ENCODE results near the gene MRPL38. TPM values are rescaled to one million over a fixed set of nuclear protein-coding genes. Genes with fewer than 3 reads are reported as not detected.

Gene MRPL38
- 67.8 TPM for total RNA-seq

DNA sequence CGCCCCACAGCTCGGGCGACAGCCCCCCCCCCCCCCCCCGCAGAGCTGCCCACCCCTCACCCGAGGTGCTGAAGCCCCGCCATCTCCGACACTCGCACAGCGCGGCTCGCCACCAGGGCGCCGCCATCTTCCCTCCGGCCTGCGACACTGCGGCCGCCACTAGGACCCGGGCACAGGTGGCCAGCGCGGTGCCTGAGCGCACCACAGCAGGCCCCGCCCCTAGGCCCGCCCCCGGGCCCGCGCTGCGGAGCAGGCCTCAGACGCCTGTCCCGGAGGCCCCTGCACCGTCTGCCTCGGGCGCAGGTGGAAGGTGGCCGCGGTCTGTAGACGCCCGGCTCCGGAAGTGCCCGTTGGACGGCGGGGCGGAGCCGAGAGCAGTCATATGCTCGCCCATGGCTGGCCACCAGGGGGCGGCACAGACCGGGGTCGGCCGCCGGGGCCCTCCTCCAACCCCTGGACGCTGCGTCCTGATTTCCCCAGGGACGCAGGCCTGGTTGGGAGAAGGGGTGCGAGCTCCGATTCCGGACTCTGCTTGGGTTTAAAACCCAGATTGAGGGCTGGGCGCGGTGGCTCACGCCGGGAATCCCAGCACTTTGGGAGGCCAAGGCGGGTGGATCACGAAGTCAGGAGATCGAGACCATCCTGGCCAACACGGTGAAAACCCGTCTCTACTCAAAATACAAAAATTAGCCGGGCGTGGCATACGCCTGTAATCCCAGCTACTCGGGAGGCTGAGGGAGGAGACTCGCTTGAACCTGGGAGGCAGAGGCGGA lies at the start of gene MRPL38:
Gene MRPL38, minus strand, starts transcription at position 136 of the 773 bp plus-strand sequence. Its CDS starts 9 bp downstream, at position 127.
- peak within 1 kb of the TSS; percentile 68 to 93 for H3K4me3 ChIP-seq
- no peak for DNase-seq (ENCODE audit: extremely low spot score in 2 of 2)
- no peaks in the 10 kb centered on the region for H3K9me3 ChIP-seq
- H3K4me1 ChIP-seq: peaks cover 36% of the 10 kb centered on the region
- TF ChIP-seq POLR2AphosphoS5 (IDR thresholded peaks at IDR 0.05; ENCODE audit: insufficient read depth in 1 of 2, low read depth in 1 of 2): peak; percentile 67 to 84
- TF ChIP-seq CTCF (IDR thresholded peaks at IDR 0.05): peak; percentile 99 to 100 (median 100)
- peak in 1 of 2 donors; percentile 54 for TF ChIP-seq POLR2A (IDR thresholded peaks at IDR 0.05)
- H3K27me3 ChIP-seq: no peaks in the 10 kb centered on the region
- H3K27ac ChIP-seq: peak within 1 kb of the TSS; percentile 98
- H3K36me3 ChIP-seq: peaks cover 0 to 22% of the 10 kb centered on the region in 2 donors
- intact Hi-C loops (cut with DNase I): no loop called here

GRCh38 chr17:75950855-75951554 lies 46.3 kb upstream of the MRPL38 start:
- peaks cover 2 to 94% of the 10 kb centered on the region in 2 donors for H3K36me3 ChIP-seq
- TF ChIP-seq CTCF (IDR thresholded peaks at IDR 0.05) (no peak), POLR2AphosphoS5 (IDR thresholded peaks at IDR 0.05; ENCODE audit: insufficient read depth in 1 of 2, low read depth in 1 of 2) (no peak), POLR2A (IDR thresholded peaks at IDR 0.05) (no peak)
- no peak overlapping the region for H3K27ac ChIP-seq
- no peaks in the 10 kb centered on the region for H3K27me3 ChIP-seq
- H3K4me1 ChIP-seq: no peaks in the 10 kb centered on the region
- intact Hi-C loops (cut with DNase I): no loop called here
- no peak overlapping the region for H3K4me3 ChIP-seq
- DNase-seq (ENCODE audit: extremely low spot score in 2 of 2): no peak
- no peaks in the 10 kb centered on the region for H3K9me3 ChIP-seq

DNA sequence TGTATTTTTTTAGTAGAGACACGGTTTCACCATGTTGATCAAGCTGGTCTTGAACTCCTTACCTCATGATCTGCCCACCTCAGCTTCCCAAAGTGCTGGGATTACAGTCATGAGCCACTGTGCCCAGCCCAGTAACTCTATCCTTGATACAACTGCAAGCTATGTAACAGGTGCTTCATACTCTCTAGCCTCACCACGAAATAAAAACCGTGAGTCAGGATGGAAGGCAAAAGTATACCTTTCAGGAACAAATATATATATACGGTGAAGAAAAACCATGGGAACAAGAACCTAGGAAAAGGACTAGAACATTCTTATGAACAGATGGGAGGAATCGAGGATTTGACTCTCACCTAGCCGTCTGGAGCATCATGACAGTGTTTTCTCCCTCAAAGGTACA lies 45.7 kb upstream of the MRPL38 start:
- no peak overlapping the region for H3K4me3 ChIP-seq
- H3K27me3 ChIP-seq: no peaks in the 10 kb centered on the region
- TF ChIP-seq POLR2AphosphoS5 (IDR thresholded peaks at IDR 0.05; ENCODE audit: insufficient read depth in 1 of 2, low read depth in 1 of 2) (no peak), CTCF (IDR thresholded peaks at IDR 0.05) (no peak), POLR2A (IDR thresholded peaks at IDR 0.05) (no peak)
- intact Hi-C loops (cut with DNase I): no loop called here
- no peak overlapping the region for H3K27ac ChIP-seq
- H3K36me3 ChIP-seq: peaks cover 2 to 91% of the 10 kb centered on the region in 2 donors
- no peaks in the 10 kb centered on the region for H3K4me1 ChIP-seq
- H3K9me3 ChIP-seq: no peaks in the 10 kb centered on the region
- no peak for DNase-seq (ENCODE audit: extremely low spot score in 2 of 2)

- no peaks in the 10 kb centered on the region for H3K27me3 ChIP-seq
- intact Hi-C loops (cut with DNase I): no loop called here
- H3K36me3 ChIP-seq: peaks cover 0 to 43% of the 10 kb centered on the region in 2 donors
Observed at GRCh38 chr17:75945211-75945610, 40.5 kb upstream of the MRPL38 start.

GRCh38 chr17:75943491-75943890 lies 38.8 kb upstream of the MRPL38 start:
- no peaks in the 10 kb centered on the region for H3K27me3 ChIP-seq
- TF ChIP-seq POLR2A (IDR thresholded peaks at IDR 0.05): no peak
- no peak for TF ChIP-seq CTCF (IDR thresholded peaks at IDR 0.05)
- TF ChIP-seq POLR2AphosphoS5 (IDR thresholded peaks at IDR 0.05; ENCODE audit: insufficient read depth in 1 of 2, low read depth in 1 of 2): no peak
- H3K27ac ChIP-seq: no peak overlapping the region
- H3K4me1 ChIP-seq: peaks cover 8% of the 10 kb centered on the region
- no peak overlapping the region for H3K4me3 ChIP-seq
- DNase-seq (ENCODE audit: extremely low spot score in 2 of 2): no peak
- no peaks in the 10 kb centered on the region for H3K9me3 ChIP-seq
- peaks cover 0 to 26% of the 10 kb centered on the region in 2 donors for H3K36me3 ChIP-seq
- intact Hi-C loops (cut with DNase I): no loop called here

More at GRCh38 chr17:75945211-75945610, 40.5 kb upstream of the MRPL38 start:
- Histone ChIP-seq H3K4me3 (no peak overlapping the region), H3K4me1 (peaks cover 5% of the 10 kb centered on the region), H3K9me3 (no peaks in the 10 kb centered on the region), H3K27ac (no peak overlapping the region)
- no peak for DNase-seq (ENCODE audit: extremely low spot score in 2 of 2)
- no peak for TF ChIP-seq POLR2AphosphoS5 (IDR thresholded peaks at IDR 0.05; ENCODE audit: insufficient read depth in 1 of 2, low read depth in 1 of 2)
